GM18951 (cell line): ENCODE data around the gene ZGLP1.
"Not testable (repeated sequence)": the region's sequence is repeated elsewhere in the genome, so short reads cannot be mapped to it uniquely, and the experiment has no call there.

ENCODE experiments used
- POLR2A ChIP-seq: IDR thresholded peaks from 4 replicates; pipeline ENCODE4 v1.6.1; 2011; ENCODE audit warnings: mild to moderate bottlenecking; ENCODE audit not compliant: insufficient read length, insufficient read depth; ENCODE audit errors: extremely low read depth
- in situ Hi-C: fragments of 300-500 bp; cut with MboI; formaldehyde crosslinking; loops from one replicate; pipeline ENCODE4 v1.12.0; 2022; ENCODE audit warnings: low sequenced_read_pairs, mixed read lengths, inconsistent platforms; ENCODE audit not compliant: unreplicated experiment

Gene ZGLP1

DNA sequence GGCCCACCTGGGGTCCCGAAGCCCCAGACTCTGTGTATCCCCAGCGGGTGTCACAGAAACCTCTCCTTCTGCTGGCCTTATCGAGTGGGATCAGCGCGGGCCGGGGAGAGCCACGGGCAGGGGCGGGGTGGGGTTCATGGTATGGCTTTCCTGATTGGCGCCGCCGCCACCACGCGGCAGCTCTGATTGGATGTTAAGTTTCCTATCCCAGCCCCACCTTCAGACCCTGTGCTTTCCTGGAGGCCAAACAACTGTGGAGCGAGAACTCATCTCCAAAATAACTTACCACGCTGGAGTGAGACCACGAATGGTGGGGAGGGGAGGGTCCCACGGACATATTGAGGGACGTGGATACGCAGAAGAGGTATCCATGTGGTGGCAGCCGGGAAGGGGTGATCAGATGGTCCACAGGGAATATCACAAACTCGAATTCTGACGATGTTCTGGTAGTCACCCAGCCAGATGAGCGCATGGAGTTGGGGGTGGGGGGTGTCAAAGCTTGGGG is 20.9 kb downstream of the ZGLP1 start:
- no peak for TF ChIP-seq POLR2A

DNA sequence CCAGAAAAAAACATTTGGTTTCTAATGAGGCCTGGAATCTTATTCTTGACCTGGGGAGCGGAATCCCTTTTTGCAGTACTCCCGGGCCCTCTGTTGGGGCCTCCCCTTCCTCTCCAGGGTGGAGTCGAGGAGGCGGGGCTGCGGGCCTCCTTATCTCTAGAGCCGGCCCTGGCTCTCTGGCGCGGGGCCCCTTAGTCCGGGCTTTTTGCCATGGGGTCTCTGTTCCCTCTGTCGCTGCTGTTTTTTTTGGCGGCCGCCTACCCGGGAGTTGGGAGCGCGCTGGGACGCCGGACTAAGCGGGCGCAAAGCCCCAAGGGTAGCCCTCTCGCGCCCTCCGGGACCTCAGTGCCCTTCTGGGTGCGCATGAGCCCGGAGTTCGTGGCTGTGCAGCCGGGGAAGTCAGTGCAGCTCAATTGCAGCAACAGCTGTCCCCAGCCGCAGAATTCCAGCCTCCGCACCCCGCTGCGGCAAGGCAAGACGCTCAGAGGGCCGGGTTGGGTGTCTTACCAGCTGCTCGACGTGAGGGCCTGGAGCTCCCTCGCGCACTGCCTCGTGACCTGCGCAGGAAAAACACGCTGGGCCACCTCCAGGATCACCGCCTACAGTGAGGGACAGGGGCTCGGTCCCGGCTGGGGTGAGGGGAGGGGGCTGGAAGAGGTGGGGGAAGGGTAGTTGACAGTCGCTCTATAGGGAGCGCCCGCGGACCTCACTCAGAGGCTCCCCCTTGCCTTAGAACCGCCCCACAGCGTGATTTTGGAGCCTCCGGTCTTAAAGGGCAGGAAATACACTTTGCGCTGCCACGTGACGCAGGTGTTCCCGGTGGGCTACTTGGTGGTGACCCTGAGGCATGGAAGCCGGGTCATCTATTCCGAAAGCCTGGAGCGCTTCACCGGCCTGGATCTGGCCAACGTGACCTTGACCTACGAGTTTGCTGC is 22.5 kb downstream of the ZGLP1 start, which contains the start of gene ICAM4:
Gene ICAM4, plus strand, starts transcription at position 153 of the 935 bp plus-strand sequence. Its CDS starts 58 bp downstream, at position 211.
- in situ Hi-C loops: no loop called here
- peak; percentile 54 for TF ChIP-seq POLR2A

More for the DNA sequence above, 20.9 kb downstream of the ZGLP1 start:
- in situ Hi-C loops: no loop called here

DNA sequence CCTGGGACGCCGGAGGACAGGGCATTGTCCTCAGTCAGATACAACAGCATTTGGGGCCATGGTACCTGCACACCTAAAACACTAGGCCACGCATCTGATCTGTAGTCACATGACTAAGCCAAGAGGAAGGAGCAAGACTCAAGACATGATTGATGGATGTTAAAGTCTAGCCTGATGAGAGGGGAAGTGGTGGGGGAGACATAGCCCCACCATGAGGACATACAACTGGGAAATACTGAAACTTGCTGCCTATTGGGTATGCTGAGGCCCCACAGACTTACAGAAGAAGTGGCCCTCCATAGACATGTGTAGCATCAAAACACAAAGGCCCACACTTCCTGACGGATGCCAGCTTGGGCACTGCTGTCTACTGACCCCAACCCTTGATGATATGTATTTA is 24.2 kb downstream of the ZGLP1 start:
- in situ Hi-C loops: no loop called here

DNA sequence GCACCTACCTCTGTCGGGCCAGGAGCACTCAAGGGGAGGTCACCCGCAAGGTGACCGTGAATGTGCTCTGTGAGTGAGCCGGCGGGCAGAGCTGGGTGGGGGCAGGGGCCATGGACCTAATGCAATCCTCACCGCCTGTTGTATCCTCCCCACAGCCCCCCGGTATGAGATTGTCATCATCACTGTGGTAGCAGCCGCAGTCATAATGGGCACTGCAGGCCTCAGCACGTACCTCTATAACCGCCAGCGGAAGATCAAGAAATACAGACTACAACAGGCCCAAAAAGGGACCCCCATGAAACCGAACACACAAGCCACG is 24.7 kb downstream of the ZGLP1 start:
- in situ Hi-C loops: no loop called here
- TF ChIP-seq POLR2A: peak; percentile 3

More for the DNA sequence above, 24.2 kb downstream of the ZGLP1 start:
- TF ChIP-seq POLR2A: no peak

DNA sequence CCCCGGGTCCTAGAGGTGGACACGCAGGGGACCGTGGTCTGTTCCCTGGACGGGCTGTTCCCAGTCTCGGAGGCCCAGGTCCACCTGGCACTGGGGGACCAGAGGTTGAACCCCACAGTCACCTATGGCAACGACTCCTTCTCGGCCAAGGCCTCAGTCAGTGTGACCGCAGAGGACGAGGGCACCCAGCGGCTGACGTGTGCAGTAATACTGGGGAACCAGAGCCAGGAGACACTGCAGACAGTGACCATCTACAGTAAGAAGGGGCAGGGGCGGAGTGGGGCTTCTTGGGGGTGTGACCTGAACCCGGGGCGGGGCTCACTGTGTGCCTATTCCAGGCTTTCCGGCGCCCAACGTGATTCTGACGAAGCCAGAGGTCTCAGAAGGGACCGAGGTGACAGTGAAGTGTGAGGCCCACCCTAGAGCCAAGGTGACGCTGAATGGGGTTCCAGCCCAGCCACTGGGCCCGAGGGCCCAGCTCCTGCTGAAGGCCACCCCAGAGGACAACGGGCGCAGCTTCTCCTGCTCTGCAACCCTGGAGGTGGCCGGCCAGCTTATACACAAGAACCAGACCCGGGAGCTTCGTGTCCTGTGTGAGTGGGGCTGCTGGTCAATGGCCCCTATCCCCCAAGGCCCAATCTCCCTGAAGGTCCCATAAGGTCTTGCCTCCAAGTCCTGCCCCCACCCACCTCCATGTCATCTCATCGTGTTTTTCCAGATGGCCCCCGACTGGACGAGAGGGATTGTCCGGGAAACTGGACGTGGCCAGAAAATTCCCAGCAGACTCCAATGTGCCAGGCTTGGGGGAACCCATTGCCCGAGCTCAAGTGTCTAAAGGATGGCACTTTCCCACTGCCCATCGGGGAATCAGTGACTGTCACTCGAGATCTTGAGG is 25.3 kb downstream of the ZGLP1 start:
- in situ Hi-C loops: no loop called here
- no peak for TF ChIP-seq POLR2A

DNA sequence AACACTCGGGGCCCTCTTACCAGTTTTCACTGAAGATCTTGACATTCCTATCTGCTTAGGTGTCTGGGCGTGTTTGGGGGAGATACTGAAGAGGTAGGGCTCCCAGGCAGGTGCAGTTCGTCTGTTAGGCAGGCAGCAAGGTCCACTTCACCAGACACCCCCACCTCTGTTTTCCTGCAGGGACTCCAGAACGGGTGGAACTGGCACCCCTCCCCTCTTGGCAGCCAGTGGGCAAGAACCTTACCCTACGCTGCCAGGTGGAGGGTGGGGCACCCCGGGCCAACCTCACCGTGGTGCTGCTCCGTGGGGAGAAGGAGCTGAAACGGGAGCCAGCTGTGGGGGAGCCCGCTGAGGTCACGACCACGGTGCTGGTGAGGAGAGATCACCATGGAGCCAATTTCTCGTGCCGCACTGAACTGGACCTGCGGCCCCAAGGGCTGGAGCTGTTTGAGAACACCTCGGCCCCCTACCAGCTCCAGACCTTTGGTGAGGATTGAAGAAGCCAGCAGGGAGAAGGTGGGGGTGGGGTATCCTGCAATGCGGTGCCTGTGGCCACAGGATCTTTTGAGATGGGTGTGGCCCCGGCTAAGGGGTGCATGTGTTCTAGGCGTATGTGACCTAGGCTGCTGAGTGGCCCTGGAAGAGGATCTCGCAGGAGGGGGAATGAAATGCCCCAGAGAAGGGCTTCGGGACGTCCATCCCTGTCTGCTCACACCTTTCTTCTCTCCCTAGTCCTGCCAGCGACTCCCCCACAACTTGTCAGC is 26.1 kb downstream of the ZGLP1 start:
- in situ Hi-C loops: no loop called here
- TF ChIP-seq POLR2A: no peak

DNA sequence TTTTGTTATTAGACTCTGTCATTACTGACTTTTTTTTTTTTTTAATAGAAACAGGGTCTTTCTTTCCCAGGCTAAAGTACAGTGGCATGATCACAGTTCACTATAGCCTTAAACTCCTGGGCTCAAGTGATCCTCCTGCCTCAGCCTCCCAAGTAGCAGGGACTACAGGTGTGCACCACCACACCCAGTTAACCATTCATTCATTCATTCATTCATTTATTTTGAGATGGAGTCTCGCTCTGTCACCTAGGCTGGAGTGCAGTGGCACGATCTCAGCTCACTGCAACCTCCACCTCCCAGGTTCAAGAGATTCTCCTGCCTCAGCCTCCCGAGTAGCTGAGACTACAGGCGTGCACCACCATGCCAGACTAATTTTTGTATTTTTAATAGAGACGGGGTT is 27.6 kb downstream of the ZGLP1 start:
- in situ Hi-C loops: not testable (repeated sequence)

DNA sequence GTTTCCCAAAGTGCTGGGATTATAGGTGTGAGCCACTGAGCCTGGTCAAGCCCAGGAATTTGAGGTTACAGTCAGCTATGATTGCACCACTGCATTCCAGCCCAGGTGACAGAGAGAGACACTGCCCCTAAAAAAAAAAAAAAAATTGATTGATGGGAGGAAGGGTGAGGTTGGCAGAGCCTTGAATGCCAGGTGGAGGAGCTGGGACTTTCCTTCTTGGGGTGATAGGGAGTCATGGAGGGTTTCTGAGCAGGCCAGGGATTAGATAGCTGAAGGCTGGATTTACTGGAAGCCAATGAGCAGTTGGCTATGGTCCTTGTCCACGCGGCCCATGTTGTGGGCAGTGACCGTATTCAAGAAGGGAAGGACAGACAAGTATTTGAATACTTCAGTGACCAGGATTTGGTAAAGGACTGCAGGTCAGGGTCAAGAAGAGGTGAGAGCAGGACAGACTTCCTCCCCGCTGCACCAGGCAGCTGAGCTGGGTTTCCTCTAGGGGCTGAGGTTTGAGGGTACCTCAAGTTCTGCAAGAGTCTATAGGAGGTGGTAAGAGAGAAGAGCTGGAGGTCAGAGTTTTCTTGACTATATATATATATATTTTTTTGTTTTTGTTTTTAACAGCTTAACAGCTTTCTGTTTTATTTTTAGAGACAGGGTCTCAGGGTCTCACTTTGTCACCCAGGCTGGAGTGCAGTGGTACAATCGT is 29.7 kb downstream of the ZGLP1 start:
- in situ Hi-C loops: no loop called here
- TF ChIP-seq POLR2A: no peak

DNA sequence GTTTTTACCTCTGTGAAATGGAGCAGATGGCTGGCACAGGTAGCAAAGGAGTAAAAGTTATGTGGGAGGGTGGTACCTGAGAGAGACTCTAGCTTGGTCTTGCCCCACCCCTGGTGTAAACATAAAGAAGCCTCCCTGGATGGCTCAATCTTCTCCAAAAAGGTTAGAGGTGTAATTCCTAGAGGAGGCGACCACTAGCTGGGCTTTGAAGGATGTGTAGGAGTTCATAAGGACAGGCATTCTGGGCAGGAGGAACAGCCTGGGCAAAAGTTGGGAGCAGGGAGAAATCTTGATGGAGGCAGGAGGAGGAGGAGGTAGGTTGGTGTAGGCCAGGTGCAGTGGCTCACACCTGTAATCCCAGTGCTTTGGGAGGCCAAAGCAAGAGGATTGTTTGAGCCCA is 30.7 kb downstream of the ZGLP1 start:
- in situ Hi-C loops: no loop called here
- TF ChIP-seq POLR2A: no peak

DNA sequence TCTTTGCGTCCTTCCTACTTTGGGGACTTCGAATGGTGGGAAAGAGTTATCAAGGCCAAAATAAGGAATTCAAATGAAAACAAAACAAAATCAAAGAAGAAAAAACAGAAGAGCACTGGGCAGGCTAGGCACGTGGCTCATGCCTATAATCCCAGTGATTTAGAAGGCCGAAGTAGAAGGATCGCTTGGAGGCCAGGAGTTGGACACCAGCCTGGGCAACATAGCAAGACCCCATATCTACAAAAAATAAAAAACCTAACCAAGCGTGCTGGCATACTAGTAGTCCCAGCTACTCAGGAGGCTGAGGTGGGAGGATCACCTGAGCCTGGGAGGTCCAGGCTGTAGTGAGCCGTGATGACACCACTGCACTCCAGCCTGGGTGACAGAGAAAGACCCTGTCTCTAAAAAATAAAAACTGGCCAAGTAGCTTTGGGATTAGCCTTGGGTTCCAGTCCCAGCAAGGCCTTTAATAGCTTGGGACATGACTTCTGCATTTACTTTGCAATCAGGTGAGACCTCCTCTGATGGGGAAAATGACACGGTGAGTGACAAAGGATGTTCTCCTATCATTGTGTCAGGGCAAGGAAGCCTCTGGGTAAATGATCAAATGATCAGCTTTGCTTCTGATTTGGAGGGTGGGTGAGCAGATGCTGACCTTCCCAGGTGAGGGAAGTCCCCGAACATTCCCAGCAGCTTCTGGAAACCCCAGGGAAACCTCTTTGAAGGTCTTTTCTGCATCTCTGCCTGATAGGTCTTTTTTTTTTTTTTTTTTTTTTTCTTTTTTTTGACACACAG is 31.6 kb downstream of the ZGLP1 start:
- TF ChIP-seq POLR2A: no peak
- in situ Hi-C loops: no loop called here

DNA sequence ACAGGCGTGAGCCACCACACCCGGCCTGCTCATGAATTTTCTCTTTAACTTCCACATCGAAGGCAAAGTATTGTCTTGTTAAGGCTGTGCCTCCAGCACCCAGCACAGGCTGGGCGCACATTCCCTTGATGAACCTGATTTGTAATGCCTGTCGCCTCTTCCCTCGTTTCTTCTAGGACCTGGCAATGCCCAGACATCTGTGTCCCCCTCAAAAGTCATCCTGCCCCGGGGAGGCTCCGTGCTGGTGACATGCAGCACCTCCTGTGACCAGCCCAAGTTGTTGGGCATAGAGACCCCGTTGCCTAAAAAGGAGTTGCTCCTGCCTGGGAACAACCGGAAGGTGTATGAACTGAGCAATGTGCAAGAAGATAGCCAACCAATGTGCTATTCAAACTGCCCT is 35.0 kb downstream of the ZGLP1 start:
- in situ Hi-C loops: no loop called here
- TF ChIP-seq POLR2A: no peak

DNA sequence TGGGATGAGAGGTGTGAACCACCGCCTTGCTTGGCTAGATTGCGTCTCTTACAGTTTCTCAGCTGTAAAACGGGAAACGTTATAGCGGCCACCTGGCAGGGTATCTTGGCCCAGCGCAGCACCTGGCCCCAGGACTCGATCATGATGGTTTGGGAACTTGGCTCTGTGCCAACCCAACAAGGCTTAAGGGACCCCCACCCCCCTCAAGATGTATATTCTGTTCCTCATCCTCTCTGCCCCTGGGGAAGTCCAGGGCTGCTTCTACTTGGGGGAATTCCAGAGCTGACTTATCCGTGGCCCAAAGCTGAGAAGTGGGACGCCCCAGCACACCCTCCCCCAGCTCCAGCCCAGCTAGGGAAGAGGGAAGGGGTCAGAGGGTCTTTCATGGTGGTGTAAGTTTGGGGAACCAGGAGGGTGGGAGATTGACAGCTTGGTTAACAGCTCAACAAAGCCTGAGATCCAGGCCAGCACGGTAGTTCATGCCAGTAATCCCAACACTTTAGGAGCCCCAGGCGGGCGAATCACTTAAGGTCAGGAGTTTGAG is 38.0 kb downstream of the ZGLP1 start:
- in situ Hi-C loops: no loop called here
- TF ChIP-seq POLR2A: peak; percentile 7
